BLaER1 treated with 17β-estradiol and CSF1 and Interleukin-3, amounts not matched to agents 10 nM and 100 nM (cell line): Measurements from ENCODE around the gene VWA3A.
"Not testable (repeated sequence)": the region's sequence is repeated elsewhere in the genome, so short reads cannot be mapped to it uniquely, and the experiment has no call there.

Experiments used
- H3K27ac ChIP-seq, 11 experiments: shearing (Covaris generic); formaldehyde crosslinking; 2 replicates each; pipeline ENCODE4 v1.8.1; 2022
- H3K27me3 ChIP-seq, 11 experiments: shearing (Covaris generic); formaldehyde crosslinking; 2 replicates each; pipeline ENCODE4 v1.8.1; 2022
- H3K36me3 ChIP-seq, 11 experiments: shearing (Covaris generic); formaldehyde crosslinking; 2 replicates each; pipeline ENCODE4 v1.8.1; 2022
- H3K4me1 ChIP-seq, 10 experiments: shearing (Covaris generic); formaldehyde crosslinking; 2 replicates each; pipeline ENCODE4 v1.8.1; 2022
- H3K4me2 ChIP-seq, 11 experiments: shearing (Covaris generic); formaldehyde crosslinking; 2 replicates each; pipeline ENCODE4 v1.8.1; 2022
- H3K4me3 ChIP-seq, 10 experiments: shearing (Covaris generic); formaldehyde crosslinking; 2 replicates each; pipeline ENCODE4 v1.8.1; 2022
- H3K9ac ChIP-seq, 11 experiments: shearing (Covaris generic); formaldehyde crosslinking; 2 replicates each; pipeline ENCODE4 v1.8.1; 2022
- H3K9me3 ChIP-seq, 11 experiments: shearing (Covaris generic); formaldehyde crosslinking; replicated peaks in 1 of 11; 2 replicates each; pipeline ENCODE4 v1.8.1; 2022
- H4K20me1 ChIP-seq, 11 experiments: shearing (Covaris generic); formaldehyde crosslinking; 2 replicates each; pipeline ENCODE4 v1.8.1; 2022
- Cebpa-rat ChIP-seq, 11 experiments: shearing (Covaris generic); IDR thresholded peaks; 2 replicates each; pipeline ENCODE4 v1.8.1; 2022

VWA3A gene

DNA sequence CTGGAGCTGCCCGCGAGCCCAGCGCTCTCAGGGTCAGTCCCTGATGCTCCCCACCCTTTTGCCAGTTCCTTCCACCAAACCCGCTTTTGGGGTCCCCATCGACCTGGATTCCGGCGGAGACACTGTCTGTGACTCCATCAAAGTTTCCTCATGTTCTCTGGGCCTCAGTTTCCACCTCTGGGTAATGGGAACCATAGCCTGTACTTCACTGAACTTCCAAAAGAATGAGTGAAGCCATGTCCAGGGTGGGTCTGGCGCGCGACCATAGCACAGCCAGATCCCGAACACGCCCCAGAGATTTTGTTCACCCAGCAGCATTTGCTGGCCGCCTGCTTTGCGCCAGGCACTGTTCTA, 70.3 kb downstream of the VWA3A start:
- no peaks in the 10 kb centered on the region for H3K36me3 ChIP-seq
- H3K9me3 ChIP-seq, result peaks cover 0 to 6% (median 0%) of the 10 kb centered on the region in 11 experiments; a peak in 3 of 22 replicates
- H3K4me2 ChIP-seq, result no peak overlapping the region
- no peaks in the 10 kb centered on the region for H4K20me1 ChIP-seq
- H3K27ac ChIP-seq, result no peak overlapping the region
- no peak for TF ChIP-seq Cebpa-rat (IDR thresholded peaks at IDR 0.05)
- H3K9ac ChIP-seq, result no peak overlapping the region
- H3K27me3 ChIP-seq, result no peaks in the 10 kb centered on the region
- peaks cover 0 to 9% (median 2%) of the 10 kb centered on the region in 10 experiments; a peak in 9 of 20 replicates for H3K4me1 ChIP-seq
- no peak overlapping the region for H3K4me3 ChIP-seq

- no peak for TF ChIP-seq Cebpa-rat (IDR thresholded peaks at IDR 0.05)
- no peaks in the 10 kb centered on the region for H3K27me3 ChIP-seq
Observed at GRCh38 chr16:22163806-22164205, 71.5 kb downstream of the VWA3A start.

GRCh38 chr16:22164482-22164881, 72.1 kb downstream of the VWA3A start:
- no peak overlapping the region for H3K9ac ChIP-seq
- H3K36me3 ChIP-seq, result no peaks in the 10 kb centered on the region
- H3K27me3 ChIP-seq, result no peaks in the 10 kb centered on the region
- H3K4me2 ChIP-seq, result no peak overlapping the region
- no peak overlapping the region for H3K27ac ChIP-seq
- no peak overlapping the region for H3K4me3 ChIP-seq
- no peaks in the 10 kb centered on the region for H4K20me1 ChIP-seq
- TF ChIP-seq Cebpa-rat (IDR thresholded peaks at IDR 0.05), result no peak
- peaks cover 0 to 9% (median 2%) of the 10 kb centered on the region in 10 experiments; a peak in 9 of 20 replicates for H3K4me1 ChIP-seq
- peaks cover 0 to 6% (median 0%) of the 10 kb centered on the region in 11 experiments; a peak in 3 of 22 replicates for H3K9me3 ChIP-seq

More at GRCh38 chr16:22163806-22164205, 71.5 kb downstream of the VWA3A start:
- H3K36me3 ChIP-seq, result no peaks in the 10 kb centered on the region
- H3K4me2 ChIP-seq, result no peak overlapping the region
- H3K9me3 ChIP-seq, result peaks cover 0 to 6% (median 0%) of the 10 kb centered on the region in 11 experiments; a peak in 3 of 22 replicates
- peaks cover 0 to 9% (median 2%) of the 10 kb centered on the region in 10 experiments; a peak in 9 of 20 replicates for H3K4me1 ChIP-seq
- H3K27ac ChIP-seq, result no peak overlapping the region
- no peak overlapping the region for H3K9ac ChIP-seq
- no peak overlapping the region for H3K4me3 ChIP-seq
- H4K20me1 ChIP-seq, result no peaks in the 10 kb centered on the region

DNA sequence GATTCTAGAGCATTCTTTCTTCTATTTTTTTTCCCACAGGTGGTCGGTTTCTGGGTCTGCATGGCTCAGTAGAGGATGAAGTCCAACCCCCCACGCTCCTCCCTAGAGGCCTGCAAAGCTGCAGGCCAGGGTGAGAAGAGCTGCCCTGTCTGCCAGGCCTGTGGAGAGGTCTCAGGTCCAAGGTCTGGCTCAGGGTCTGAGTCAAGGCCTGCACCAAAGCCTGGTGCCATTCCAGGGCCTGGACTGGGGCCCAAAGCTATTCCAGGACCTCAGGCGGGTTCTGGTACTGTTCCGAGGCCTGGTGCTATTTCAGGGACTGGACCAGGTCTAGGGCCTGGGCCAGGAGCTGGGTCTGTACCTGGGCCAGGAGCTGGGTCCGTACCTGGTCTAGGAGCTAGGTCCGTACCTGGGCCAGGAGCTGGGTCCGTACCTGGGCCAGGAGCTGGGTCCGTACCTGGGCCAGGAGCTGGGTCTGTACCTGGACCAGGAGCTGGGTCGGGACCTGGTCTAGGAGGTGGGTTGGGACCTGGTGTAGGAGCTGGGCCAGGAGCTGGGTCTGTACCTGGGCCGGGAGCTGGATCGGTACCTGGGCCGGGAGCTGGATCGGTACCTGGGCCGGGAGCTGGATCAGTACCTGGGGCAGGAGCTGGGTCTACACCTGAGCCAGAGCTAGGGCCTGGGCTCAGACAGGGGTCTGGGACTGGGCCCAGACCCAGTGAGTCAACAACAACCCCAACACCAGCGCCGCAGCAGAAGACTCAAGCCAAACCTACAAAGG, 73.4 kb downstream of the VWA3A start:
- H3K4me2 ChIP-seq, result peak overlapping the region in 3 of 11 experiments; percentile 1 to 26 (median 12); a peak in 3 of 22 replicates
- no peak for TF ChIP-seq Cebpa-rat (IDR thresholded peaks at IDR 0.05)
- peaks cover 0 to 6% (median 0%) of the 10 kb centered on the region in 11 experiments; a peak in 3 of 22 replicates for H3K9me3 ChIP-seq

DNA sequence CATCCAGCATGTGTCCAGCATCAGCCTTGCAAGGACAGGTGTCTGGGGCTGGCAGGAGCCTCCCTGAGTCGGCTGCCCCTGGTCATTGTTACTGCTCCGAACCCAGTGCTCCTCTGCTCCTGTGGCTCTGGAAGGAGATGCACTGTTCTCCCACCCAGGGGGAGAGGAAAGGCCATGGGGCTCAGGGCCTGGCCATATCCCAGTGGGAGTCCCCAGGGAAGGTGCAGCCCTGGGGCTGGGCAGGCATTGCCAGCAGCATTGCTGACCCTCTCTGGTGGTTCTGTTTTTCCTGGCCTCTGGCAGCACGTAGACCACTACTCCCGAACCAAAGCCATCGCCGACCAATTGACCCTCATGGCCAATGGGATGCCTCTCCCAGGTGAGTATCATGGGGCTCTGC, 79.6 kb downstream of the VWA3A start:
- no peak overlapping the region for H3K9ac ChIP-seq
- no peak overlapping the region for H3K4me2 ChIP-seq
- peaks cover 0 to 10% (median 0%) of the 10 kb centered on the region in 11 experiments; a peak in 1 of 22 replicates for H4K20me1 ChIP-seq
- no peaks in the 10 kb centered on the region for H3K36me3 ChIP-seq
- peaks cover 0 to 17% (median 12%) of the 10 kb centered on the region in 10 experiments; a peak in 12 of 20 replicates for H3K4me1 ChIP-seq
- H3K27me3 ChIP-seq, result no peaks in the 10 kb centered on the region
- no peak overlapping the region for H3K27ac ChIP-seq
- H3K9me3 ChIP-seq, result no peaks in the 10 kb centered on the region
- no peak for TF ChIP-seq Cebpa-rat (IDR thresholded peaks at IDR 0.05)
- no peak overlapping the region for H3K4me3 ChIP-seq

More for the DNA sequence above, 73.4 kb downstream of the VWA3A start:
- no peak overlapping the region for H3K9ac ChIP-seq
- H3K36me3 ChIP-seq, result no peaks in the 10 kb centered on the region
- H4K20me1 ChIP-seq, result no peaks in the 10 kb centered on the region
- no peak overlapping the region for H3K27ac ChIP-seq
- peaks cover 0 to 9% (median 2%) of the 10 kb centered on the region in 10 experiments; a peak in 9 of 20 replicates for H3K4me1 ChIP-seq
- no peak overlapping the region for H3K4me3 ChIP-seq
- no peaks in the 10 kb centered on the region for H3K27me3 ChIP-seq

- H3K27me3 ChIP-seq, H3K4me2 ChIP-seq, H3K9ac ChIP-seq, H3K36me3 ChIP-seq, H3K9me3 ChIP-seq, H3K27ac ChIP-seq, H3K4me3 ChIP-seq: not testable (repeated sequence)
- Histone ChIP-seq H4K20me1 (peaks cover 0 to 10% (median 0%) of the 10 kb centered on the region in 11 experiments; a peak in 1 of 22 replicates), H3K4me1 (peaks cover 0 to 17% (median 12%) of the 10 kb centered on the region in 10 experiments; a peak in 12 of 20 replicates)
Observed at GRCh38 chr16:22172642-22173041, 80.3 kb downstream of the VWA3A start.

- Histone ChIP-seq H3K36me3 (no peaks in the 10 kb centered on the region), H3K4me3 (no peak overlapping the region), H3K27ac (no peak overlapping the region), H3K27me3 (no peaks in the 10 kb centered on the region), H3K4me1 (peaks cover 0 to 17% (median 12%) of the 10 kb centered on the region in 10 experiments; a peak in 12 of 20 replicates), H4K20me1 (peaks cover 0 to 10% (median 0%) of the 10 kb centered on the region in 11 experiments; a peak in 1 of 22 replicates), H3K9ac (no peak overlapping the region), H3K9me3 (no peaks in the 10 kb centered on the region), H3K4me2 (peak overlapping the region in 8 of 11 experiments; percentile 10 to 56 (median 36); a peak in 13 of 22 replicates)
- no peak for TF ChIP-seq Cebpa-rat (IDR thresholded peaks at IDR 0.05)
Observed at GRCh38 chr16:22174642-22175041, 82.3 kb downstream of the VWA3A start.

- H3K4me2 ChIP-seq, result no peak overlapping the region
- H3K27me3 ChIP-seq, result no peaks in the 10 kb centered on the region
- no peak overlapping the region for H3K4me3 ChIP-seq
- H3K9ac ChIP-seq, result no peak overlapping the region
- no peaks in the 10 kb centered on the region for H4K20me1 ChIP-seq
- H3K27ac ChIP-seq, result no peak overlapping the region
- no peak for TF ChIP-seq Cebpa-rat (IDR thresholded peaks at IDR 0.05)
- no peaks in the 10 kb centered on the region for H3K9me3 ChIP-seq
- peaks cover 0 to 17% (median 12%) of the 10 kb centered on the region in 10 experiments; a peak in 12 of 20 replicates for H3K4me1 ChIP-seq
- H3K36me3 ChIP-seq, result no peaks in the 10 kb centered on the region
Observed at GRCh38 chr16:22177968-22178930, 85.9 kb downstream of the VWA3A start.

DNA sequence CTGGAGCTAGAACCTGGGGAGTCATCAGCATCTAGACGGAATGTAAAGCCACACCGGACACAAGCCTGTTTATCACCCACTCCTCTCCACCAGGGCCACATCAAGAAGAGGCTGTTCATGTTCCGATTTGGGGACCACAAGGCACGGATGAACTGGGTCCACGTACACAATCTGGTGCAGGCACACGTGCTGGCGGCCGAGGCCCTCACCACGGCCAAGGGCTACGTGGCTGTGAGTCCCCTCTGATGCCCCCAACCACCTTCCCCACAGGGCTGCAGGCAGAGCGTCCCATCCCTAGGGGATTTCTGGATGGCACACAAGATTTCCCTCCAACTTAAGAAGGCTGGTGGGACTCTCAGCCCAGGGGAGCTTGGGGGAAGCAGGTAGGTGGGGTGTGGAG, 89.1 kb downstream of the VWA3A start:
- Histone ChIP-seq H3K9ac (no peak overlapping the region), H3K27ac (no peak overlapping the region), H3K4me2 (no peak overlapping the region), H4K20me1 (no peaks in the 10 kb centered on the region), H3K4me1 (no peaks in the 10 kb centered on the region; a peak in 1 of 20 replicates), H3K27me3 (no peaks in the 10 kb centered on the region), H3K36me3 (no peaks in the 10 kb centered on the region), H3K9me3 (no peaks in the 10 kb centered on the region), H3K4me3 (no peak overlapping the region)
- no peak for TF ChIP-seq Cebpa-rat (IDR thresholded peaks at IDR 0.05)
